GM21381 (cell line): ENCODE data around the gene DYRK2.

ENCODE experiments used
- ATAC-seq: cut with Tn5 transposase; IDR thresholded peaks from one replicate; pipeline ENCODE4 v1.9.1; 2021; ENCODE audit warnings: mild to moderate bottlenecking, moderate library complexity; ENCODE audit not compliant: unreplicated experiment

DYRK2 gene

DNA sequence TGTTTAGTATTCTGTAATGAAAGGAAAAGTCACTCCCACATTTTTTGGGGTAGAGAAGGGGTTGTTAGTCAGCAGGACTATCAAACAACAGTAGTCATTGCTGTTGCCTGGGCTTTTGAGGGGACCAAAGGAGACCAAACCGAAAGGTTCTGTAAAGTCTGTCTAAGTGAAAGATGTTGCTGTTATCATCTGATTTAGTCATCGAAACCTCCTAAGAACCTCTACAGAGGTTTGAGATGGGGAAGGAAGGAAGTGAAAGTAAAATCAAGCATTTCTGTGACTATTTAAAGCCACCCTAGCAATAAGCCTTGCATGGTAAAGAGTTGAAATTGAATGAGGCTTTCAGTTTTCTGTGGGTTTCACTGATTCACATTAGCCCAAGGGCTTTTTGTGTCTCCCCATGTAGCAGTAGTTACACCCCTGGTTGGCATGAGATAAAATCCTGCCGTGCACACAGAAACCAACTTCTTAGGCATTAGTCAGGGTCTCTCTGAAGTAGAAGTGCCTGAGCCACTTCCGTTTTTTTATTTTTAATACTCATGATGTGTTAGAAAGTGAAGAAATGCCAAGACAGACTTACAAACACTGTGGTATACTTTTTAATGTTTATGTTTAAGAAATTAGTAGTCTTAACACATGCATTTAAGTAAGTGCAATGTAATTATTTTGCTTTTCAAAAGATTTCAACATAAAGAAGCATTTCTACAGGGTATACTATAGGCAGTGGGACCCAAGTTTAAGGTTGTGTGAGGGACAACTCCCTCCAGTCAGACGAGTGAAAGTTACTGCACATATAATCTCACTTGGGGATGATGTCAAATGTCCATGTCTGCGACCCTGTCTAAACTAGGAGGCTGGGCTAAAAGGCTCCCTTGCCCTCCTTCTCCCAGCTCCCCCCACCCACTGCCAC, 50.4 kb downstream of the DYRK2 start:
- ATAC-seq: peak; percentile 97

DNA sequence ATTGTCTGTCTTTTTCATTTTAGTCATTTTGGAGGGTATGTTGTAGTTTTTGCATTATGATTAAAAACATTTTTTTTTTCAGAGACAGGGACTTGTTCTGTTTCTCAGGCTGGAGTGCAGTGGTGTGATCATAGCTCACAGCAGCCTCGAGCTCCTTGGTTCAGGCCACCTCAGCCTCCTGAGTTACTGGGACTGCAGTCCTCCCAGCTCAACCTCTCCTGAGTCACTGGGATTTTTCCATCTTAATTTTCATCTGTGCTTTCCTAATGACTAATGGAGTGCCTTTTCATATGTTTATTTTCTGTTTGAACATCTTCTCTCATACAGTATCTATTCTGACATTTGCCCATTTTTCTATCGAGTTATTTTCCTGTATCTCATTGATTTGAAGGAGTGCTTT, 52.6 kb downstream of the DYRK2 start:
- no peak for ATAC-seq

DNA sequence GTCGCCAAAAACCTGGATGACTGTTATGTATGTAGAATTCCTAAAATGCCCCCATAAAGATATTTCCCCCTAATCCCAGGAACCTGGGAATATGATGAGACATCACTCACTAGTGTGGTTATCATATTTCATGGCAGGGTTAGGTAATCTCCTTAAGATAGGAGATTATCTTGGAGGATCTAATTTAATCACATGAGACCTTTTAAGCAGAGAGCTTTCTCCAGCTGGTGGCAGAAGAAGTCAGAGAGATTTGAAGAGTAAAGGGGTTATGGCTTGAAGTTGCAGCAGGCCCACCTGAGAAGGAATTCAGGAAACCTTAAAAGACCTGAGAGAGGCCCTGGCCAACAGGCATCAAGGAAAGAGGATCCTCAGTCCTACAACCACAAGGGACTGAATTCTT, 53.6 kb downstream of the DYRK2 start:
- no peak for ATAC-seq

DNA sequence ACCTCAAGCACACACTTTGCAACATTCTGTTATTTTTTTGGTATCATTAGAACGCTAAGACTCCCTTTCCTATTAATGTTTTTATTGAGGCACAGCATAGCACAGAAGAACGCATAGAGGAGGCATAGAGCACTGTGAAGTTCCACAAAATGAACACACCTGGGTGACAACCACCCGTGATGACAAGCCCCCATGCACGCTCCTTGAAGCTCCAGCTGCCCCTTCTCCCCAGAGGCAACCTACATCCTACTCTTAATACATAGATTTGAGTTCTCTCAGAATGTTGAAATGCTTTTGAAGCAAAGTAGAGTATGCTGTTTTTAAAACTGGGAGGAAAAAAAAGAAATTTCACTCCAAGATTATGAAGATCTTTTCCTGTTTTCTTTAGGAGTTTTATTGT, 55.5 kb downstream of the DYRK2 start:
- ATAC-seq: no peak

DNA sequence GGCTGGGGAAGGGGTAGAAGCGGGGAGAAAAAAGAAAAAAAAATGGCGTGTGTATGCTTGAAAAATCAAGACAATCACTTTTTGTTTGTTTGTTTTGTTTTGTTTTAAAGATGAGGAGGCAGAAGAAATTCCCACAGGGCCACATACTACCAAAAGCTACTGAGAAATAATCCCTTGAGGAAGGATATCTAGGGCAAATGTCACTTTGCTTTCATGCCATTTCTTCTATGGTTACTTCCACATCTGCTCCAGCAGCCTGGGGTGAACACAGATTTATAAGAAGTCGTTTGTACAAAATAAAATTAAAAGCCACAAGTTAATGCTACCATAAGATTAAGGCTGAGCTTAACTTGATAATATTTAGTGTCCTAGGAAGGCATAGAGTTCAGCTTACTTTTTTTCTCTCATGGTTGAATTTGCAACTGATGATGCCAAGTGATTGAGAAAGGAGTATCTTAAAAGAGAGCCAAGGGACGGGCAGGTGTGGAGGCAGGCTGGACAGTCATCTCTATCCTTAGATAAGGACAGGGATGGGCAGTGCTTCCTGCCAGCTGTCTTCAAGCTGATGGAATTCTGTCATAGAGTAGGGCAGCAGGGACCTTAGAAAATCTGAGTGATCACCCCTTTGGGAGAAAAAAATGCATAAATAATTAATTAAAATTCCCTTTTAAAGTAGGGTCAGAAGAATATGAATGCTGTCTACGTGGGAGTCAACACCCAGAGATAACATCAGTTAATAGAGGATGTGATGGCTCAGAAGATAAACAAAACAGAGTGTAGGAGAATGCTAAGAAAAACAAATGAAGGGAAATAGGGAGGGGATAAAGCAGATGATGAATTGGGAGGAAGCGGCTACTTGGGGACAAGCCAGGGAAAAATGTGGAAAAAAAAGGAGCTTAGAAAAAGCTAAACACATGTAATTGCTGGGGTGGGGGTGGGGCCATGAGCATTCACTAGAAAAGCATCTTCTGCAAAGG, 57.1 kb downstream of the DYRK2 start:
- ATAC-seq: no peak

DNA sequence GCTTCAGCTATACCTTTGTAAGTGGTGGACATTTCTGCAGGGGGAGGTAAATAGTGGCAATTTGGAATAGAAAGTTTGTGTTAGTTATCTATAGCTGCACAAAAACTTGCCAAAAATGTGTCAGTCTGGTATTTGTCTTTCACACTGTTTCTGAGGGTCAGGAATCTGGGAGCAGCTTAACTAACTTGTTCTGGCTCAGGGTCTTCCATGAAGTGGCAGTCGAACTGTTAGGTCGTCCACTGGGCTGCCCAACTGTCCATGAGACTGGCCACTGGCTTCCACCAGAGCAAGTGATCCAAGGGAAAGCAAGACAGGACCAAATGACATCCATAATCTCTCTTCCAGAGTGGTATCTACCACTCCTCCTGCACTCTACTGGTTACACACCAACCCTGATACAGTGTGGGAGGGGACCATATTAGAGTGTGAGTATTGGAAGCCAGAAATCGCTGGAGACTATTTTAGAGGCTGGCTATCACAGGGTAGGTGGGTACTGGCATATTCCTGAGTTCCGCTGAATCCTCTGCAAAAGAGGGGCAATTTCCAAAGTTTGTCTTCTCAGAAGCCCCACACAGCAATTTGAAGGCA, 60.9 kb downstream of the DYRK2 start:
- ATAC-seq: no peak

DNA sequence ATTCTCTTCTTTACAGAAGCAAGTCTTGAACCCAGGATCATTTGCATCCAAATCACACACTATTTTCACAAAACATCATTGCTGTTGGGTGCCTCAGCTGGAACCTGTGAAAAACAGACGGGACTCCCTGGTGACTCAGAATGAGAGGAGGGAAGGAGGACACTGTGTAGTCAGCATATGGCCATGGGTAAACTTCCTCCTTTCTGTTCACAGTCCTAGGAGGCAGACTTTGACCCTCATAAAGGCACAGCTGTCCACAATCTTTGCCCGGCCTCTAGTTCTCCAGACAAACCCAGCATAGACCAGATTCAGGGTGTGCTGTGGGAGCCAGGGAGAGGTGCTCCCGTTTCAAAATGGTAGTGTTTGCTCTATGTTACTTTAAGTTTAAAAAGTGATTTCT, 62.0 kb downstream of the DYRK2 start:
- peak; percentile 98 for ATAC-seq

DNA sequence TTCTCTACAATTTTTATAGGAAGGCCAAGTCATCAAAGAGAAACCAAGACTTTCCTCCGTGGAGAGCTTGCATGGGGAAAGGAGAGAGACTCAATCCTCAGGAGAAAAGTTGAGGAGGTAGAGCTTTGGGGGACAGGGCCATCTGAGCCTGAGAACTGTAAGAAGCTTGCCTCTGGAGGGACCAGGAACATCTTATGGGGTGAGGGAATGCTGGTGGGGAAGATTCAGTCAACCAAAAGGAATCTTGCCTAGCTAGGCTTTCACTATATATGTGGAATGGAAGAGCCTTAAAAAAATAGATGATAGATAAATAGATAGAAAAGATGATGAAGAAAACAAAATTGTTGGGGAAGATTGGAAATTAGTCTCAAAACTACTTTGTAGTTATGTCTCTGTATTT, 63.5 kb downstream of the DYRK2 start:
- ATAC-seq: no peak

DNA sequence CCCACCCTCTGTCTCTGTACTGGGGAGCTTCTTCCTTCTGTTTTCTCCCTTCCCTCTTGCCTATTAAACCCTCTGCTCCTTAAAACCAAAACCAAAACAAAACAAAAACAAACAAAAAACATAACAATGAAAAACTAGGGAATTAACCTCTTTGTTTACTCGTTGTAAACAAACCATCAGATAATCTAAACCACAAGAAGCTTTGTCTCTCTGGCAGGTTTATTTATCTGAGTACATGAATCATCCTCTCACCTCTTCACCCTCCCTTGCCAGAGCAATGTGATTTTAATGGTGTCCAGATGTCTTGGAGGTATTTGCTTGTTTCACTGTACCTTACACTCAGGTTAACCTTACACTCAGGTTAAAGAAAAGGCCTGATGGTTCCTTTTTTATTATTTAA, 66.1 kb downstream of the DYRK2 start:
- ATAC-seq: no peak
